CD4-positive, alpha-beta T cell treated with Interleukin-10 for 1 hour (primary cell): ENCODE results near the gene ADCY4.

Source experiments
- DNase-seq: peaks from one replicate; pipeline ENCODE4 v3.0.0-alpha.2; 2020

The ADCY4 gene

GRCh38 chr14:24314377-24315193 lies 20.3 kb downstream of the ADCY4 start:
- no peak for DNase-seq

DNA sequence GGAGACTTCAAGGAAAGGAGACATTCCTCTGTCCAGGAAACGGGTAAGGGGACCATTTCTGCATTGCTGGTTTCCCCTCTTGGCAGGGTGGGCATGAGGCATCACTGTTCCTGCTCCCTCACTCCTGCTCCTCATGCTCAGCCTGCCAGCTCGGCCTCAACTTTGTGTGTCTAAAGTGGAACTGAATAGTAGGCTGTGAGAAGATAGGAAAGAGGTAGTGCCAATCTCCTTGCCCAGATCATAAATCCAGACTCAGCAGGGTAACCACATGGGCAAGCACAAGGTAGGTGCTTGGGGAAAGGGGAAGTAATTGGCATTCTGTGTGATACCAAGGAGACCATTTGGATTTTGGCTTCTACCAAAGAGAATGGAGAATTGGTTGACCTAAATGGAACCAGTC lies 21.0 kb downstream of the ADCY4 start:
- no peak for DNase-seq

DNA sequence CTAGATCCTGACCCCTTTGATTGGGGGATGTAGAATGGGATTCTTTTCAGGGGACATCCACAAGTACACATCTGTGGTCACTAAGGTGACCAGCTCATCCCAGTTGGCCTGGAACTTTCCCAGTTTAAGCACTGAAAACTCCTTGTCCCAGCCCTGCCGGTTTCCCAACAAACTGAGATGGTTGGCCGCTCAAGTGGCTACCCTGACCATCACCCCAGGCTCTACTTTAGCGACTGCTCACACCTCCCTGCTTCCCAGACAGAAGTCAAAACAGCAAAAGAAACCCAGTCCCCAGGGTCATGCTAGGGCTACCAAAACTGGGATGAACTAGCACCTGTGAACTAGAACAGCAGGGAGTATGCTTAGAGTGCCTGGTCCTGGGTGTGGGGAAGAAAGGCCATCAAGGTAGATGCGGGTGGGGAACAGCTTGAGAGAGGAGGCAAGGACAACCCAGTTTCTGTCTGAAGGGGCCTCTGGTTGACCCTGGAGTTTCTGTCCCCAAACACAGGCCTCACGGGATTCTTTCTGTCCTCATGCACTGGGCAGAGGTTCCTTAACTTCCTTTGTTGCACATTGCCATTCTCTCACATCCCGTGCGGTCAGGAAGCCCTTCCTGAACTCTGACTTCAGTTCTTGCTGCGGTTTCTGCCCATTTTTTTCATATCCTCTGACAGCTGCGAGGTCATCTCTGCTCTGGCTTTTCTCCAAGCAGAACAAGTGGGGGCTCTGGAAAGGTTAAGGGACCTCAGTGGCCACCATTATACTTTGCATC lies 21.9 kb downstream of the ADCY4 start:
- DNase-seq: peak; percentile 62

DNA sequence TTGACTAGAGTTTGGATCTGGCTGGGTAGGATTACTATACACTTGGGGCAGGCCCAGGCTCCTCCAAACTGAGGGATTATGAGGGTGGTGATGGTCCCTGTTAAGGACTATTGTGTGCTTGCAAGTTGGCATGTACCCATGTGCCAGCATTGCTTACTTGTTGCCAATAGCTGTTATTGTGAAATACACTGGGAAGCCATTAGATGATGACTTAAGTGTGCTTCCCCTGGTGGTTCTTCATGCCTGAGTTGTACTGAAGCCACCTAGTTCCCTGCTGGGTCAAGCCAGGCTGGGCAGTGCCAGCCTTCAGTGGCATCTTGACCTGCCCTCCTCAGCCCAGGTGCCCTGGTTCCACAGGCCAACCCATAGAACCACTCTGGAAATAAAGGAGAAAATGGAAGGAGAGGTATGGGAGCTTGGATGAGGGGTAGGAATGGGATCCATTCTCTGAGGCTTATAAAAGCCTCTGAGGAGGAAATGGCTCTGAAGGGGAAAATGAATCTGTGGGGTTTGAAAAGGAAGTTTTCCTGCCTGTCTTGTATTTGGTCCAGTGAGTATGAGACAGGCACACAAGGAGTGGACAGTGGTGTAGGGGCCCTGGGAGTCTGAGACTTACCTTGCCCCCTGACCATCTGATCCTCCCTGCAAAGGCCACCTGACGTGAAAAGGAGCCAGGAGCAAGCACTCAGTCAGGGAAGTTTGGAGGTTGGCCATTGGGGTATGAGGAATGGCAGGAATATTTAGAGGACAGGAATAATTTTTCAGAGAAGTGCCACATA lies 22.8 kb downstream of the ADCY4 start:
- DNase-seq: peak; percentile 35

DNA sequence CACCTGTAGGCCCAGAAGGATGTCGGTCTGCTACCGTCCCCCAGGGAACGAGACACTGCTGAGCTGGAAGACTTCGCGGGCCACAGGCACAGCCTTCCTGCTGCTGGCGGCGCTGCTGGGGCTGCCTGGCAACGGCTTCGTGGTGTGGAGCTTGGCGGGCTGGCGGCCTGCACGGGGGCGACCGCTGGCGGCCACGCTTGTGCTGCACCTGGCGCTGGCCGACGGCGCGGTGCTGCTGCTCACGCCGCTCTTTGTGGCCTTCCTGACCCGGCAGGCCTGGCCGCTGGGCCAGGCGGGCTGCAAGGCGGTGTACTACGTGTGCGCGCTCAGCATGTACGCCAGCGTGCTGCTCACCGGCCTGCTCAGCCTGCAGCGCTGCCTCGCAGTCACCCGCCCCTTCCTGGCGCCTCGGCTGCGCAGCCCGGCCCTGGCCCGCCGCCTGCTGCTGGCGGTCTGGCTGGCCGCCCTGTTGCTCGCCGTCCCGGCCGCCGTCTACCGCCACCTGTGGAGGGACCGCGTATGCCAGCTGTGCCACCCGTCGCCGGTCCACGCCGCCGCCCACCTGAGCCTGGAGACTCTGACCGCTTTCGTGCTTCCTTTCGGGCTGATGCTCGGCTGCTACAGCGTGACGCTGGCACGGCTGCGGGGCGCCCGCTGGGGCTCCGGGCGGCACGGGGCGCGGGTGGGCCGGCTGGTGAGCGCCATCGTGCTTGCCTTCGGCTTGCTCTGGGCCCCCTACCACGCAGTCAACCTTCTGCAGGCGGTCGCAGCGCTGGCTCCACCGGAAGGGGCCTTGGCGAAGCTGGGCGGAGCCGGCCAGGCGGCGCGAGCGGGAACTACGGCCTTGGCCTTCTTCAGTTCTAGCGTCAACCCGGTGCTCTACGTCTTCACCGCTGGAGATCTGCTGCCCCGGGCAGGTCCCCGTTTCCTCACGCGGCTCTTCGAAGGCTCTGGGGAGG lies 23.9 kb downstream of the ADCY4 start, which contains the start of gene LTB4R:
Gene LTB4R (plus strand): TSS at position 857 of the 959 bp plus-strand sequence. CDS start 4,150 bp downstream, outside the sequence.
- peak; percentile 79 for DNase-seq

- DNase-seq: no peak
Observed at GRCh38 chr14:24310265-24310645, 24.6 kb downstream of the ADCY4 start.

DNA sequence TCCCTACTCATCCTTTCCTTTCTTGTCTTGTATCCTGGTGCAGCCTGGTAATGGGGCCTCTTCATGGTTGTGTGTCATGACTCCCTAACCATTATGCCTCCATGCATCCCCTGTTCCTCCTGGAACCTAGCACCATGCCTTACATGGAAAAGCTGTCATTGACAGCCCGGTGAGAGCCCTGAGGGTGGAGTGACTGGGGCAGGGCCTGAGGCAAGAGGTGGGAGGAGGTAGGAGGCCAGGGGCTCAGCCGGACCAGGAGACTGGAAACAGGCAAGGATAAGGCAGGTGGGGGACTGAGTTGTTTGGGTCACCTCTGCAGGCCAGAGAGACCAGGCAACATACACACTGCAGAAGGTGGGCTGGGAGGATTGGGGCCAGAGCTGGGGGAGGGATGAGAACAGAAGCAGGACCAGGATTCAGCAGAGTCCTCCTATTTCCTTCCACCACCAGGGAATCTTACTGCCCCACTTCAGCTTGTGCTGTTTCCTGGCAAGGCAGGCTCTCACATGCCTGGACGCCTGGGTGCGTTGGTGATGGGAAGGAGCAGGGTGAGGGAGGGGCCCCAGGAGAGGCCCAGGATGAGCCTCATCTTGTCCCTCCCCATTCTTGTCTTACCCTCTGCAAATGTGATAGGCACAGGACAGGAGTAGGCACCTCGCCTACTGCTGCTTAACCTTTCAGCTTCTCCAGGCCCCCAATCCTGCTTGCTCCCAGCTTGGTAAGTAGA lies 25.2 kb downstream of the ADCY4 start, which contains the start of gene LTB4R2:
Gene LTB4R2 (plus strand): TSS at position 603 of the 727 bp plus-strand sequence. CDS start 525 bp downstream, outside the sequence.
- no peak for DNase-seq

DNA sequence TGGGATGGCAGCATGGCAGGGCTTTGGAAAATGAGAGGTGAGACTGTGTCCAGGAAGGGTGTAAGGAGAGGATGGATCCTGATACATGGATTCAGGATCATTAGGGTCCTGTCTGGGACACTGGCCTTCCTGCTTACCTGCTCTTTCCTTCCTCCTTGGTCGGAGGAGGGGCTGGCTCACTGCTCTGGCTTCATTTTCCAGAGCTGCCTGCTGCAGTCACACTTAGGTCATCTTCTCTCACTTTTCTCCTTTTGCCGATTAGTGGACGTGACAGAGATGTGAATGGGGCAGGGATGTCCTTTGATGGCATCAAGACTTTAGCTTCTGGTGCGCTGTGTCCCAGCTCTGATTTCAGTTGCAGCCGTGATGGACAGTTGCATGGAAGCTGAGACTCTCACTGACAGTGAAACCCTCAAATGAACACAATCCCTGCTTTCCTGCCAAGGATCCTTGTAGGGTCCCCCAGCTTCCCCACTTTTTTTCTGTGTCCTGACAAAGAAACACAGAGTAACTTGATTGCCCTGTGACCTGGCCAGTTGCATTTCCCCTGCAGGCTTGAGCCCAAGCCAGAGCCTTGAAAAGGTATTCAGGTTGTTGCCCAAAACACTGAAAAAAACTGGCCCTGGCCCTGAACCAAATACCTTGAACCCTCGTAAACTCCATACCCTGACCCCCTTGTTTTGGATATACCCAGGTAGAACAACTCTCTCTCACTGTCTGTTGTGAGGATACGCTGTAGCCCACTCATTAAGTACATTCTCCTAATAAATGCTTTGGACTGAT lies 26.3 kb downstream of the ADCY4 start:
- DNase-seq: no peak

- peak; percentile 74 for DNase-seq
Observed at GRCh38 chr14:24307575-24308341, 27.1 kb downstream of the ADCY4 start, which contains the start of gene CIDEB. CIDEB (minus strand) TSS chr14:24307977; CDS start chr14:24307858, 119 bp downstream.

GRCh38 chr14:24307156-24307574 lies 27.7 kb downstream of the ADCY4 start:
- DNase-seq: no peak

DNA sequence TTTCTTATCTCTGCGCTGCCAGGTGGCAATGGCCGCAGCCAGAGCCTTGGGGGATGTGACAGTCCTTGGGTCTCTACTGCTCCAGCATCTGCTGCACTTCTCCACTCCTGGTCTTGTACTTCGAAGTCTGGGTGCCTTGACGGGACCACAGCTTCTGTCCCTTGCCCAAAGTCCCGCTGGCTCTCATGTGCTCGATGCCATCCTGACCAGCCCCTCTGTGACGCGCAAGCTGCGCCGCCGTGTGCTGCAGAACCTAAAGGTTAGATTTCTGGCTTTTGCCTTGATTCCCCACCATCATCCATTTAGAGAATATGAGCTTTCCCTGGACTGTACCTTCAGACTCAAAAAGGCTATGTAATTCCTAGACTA lies 30.9 kb downstream of the ADCY4 start:
- no peak for DNase-seq

DNA sequence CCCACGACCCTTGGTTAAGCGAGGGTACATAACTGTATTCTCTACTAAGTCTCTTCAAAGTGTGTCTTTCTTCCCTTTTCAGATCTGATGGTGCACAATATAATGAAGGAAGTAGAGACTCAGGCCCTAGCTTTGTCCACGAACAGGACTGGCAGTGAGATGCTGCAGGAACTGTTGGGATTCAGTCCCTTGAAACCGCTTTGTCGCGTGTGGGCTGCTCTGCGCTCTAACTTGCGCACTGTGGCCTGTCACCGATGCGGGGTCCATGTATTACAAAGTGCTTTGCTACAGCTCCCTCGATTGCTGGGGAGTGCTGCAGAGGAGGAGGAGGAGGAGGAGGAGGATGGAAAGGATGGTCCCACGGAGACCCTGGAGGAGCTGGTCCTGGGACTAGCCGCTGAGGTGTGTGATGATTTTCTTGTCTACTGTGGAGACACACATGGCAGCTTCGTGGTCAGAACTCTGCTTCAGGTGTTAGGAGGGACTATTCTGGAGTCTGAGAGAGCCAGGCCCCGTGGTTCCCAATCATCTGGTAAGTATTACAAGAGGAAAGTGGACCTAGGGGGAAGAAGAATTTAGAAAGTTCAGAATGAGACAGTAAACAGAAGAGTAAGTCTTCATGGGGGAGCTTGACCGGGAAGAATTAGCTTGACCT lies 34.4 kb downstream of the ADCY4 start:
- DNase-seq: no peak

- peak; percentile 92 for DNase-seq
Observed at GRCh38 chr14:24299255-24300191, 35.3 kb downstream of the ADCY4 start, which contains the start of the genes DHRS1 and NOP9. DHRS1 (minus strand) TSS chr14:24299780; CDS start chr14:24299106, 674 bp downstream. NOP9 (plus strand) TSS chr14:24299850; CDS start chr14:24299955, 105 bp downstream.

DNA sequence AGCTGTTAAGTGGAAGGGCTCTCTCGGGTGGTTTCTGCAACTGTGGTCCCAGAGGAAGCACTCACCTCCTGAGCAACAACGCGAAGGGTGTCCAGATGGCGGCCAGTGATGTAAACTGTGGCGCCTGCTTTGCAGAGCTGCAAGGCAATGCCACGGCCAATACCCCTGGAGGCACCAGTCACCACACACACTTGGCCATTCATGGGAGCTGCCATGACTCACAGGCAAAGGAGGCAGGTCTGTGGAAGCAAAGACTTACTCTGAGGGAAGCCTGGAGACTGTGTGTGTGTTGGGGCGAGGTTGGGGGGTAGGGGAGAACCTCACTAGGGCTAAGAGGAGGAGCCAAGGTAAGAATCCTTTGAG lies 36.0 kb downstream of the ADCY4 start:
- DNase-seq: no peak

- no peak for DNase-seq
Observed at GRCh38 chr14:24297190-24297964, 37.5 kb downstream of the ADCY4 start.

DNA sequence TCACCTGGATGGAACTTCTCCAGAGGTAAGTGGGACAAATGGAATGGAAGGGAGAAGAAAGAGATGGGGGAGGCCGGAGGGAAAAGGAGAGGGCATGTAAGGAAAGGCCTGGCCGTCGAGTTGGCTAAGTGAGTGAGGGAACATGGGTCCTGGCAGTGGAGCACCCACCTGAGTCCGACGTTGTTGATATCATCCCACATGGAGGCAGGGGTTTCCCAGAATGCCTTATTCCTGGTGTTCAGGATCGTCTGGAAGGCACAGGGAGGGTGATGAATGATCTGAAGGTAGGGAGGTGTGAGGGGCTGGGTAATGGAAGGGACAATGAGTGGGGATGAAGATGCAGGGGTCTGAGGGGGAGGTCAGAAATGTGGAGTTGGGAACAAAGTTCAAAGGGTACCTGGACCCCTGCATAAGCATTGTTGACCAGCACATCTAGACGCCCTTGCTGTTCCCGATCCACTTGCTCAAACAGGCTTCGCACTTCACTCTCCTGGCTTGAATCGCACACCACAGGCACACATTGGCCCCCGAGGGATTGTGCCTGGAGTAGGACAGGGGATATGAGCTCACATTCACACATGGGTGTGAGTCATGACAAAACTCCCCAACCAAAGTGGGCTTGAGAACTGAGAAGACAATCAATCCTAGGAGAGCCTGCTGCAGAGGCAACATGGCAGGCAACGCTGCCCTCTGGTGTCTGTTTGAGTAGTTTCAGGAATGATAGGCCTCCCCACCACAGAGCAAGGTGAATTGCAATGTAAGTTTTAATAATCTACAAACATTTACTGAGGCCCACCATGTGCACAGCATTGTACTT lies 38.3 kb downstream of the ADCY4 start:
- DNase-seq: peak; percentile 83
